ENCODE data around the gene DPP4.

DPP4 gene

GRCh38 chr2:162018530-162018929 lies 55.5 kb downstream of the DPP4 start:
- no peak for TF ChIP-seq CTCF (IDR thresholded peaks at IDR 0.05)
- Mint-ChIP-seq H3K27me3 (ENCODE audit: low read depth, poor library complexity) (peaks cover 4% of the 10 kb centered on the region), H3K27ac (no peak overlapping the region), H3K9me3 (no peaks in the 10 kb centered on the region), H3K4me1 (no peaks in the 10 kb centered on the region), H3K36me3 (ENCODE audit: low read depth) (no peaks in the 10 kb centered on the region), H3K4me3 (no peak overlapping the region)
- DNase-seq, result no peak

GRCh38 chr2:162017233-162017632 lies 56.8 kb downstream of the DPP4 start:
- Mint-ChIP-seq H3K36me3 (ENCODE audit: low read depth) (no peaks in the 10 kb centered on the region), H3K4me3 (no peak overlapping the region), H3K27me3 (ENCODE audit: low read depth, poor library complexity) (peaks cover 4% of the 10 kb centered on the region), H3K27ac (no peak overlapping the region), H3K4me1 (no peaks in the 10 kb centered on the region), H3K9me3 (no peaks in the 10 kb centered on the region)
- TF ChIP-seq CTCF (IDR thresholded peaks at IDR 0.05), result no peak
- no peak for DNase-seq

GRCh38 chr2:162016080-162016479 lies 57.9 kb downstream of the DPP4 start:
- no peaks in the 10 kb centered on the region for H3K27me3 Mint-ChIP-seq (ENCODE audit: low read depth, poor library complexity)

GRCh38 chr2:162014751-162015150 lies 59.3 kb downstream of the DPP4 start:
- Mint-ChIP-seq H3K4me1 (no peaks in the 10 kb centered on the region), H3K9me3 (no peaks in the 10 kb centered on the region), H3K4me3 (no peak overlapping the region), H3K36me3 (ENCODE audit: low read depth) (no peaks in the 10 kb centered on the region), H3K27me3 (ENCODE audit: low read depth, poor library complexity) (no peaks in the 10 kb centered on the region), H3K27ac (no peak overlapping the region)
- no peak for DNase-seq
- TF ChIP-seq CTCF (IDR thresholded peaks at IDR 0.05), result no peak

More at GRCh38 chr2:162016080-162016479, 57.9 kb downstream of the DPP4 start:
- no peak for DNase-seq
- no peaks in the 10 kb centered on the region for H3K36me3 Mint-ChIP-seq (ENCODE audit: low read depth)
- H3K27ac Mint-ChIP-seq, result no peak overlapping the region
- no peaks in the 10 kb centered on the region for H3K9me3 Mint-ChIP-seq
- H3K4me1 Mint-ChIP-seq, result no peaks in the 10 kb centered on the region
- no peak for TF ChIP-seq CTCF (IDR thresholded peaks at IDR 0.05)
- no peak overlapping the region for H3K4me3 Mint-ChIP-seq

GRCh38 chr2:162013514-162014475 lies 60.2 kb downstream of the DPP4 start:
- no peaks in the 10 kb centered on the region for H3K36me3 Mint-ChIP-seq (ENCODE audit: low read depth)
- no peaks in the 10 kb centered on the region for H3K4me1 Mint-ChIP-seq
- H3K4me3 Mint-ChIP-seq, result no peak overlapping the region
- no peak overlapping the region for H3K27ac Mint-ChIP-seq
- DNase-seq, result no peak
- no peak for TF ChIP-seq CTCF (IDR thresholded peaks at IDR 0.05)
- H3K9me3 Mint-ChIP-seq, result no peaks in the 10 kb centered on the region
- no peaks in the 10 kb centered on the region for H3K27me3 Mint-ChIP-seq (ENCODE audit: low read depth, poor library complexity)
